ENCODE results near the gene TSPOAP1.
A peak's percentile ranks its signal among the peaks of the same experiment; 100 is the strongest.

TSPOAP1 gene

GRCh38 chr17:58307468-58308172 lies 21.0 kb downstream of the TSPOAP1 start:
- TF ChIP-seq CTCF (IDR thresholded peaks at IDR 0.05) = no peak

DNA sequence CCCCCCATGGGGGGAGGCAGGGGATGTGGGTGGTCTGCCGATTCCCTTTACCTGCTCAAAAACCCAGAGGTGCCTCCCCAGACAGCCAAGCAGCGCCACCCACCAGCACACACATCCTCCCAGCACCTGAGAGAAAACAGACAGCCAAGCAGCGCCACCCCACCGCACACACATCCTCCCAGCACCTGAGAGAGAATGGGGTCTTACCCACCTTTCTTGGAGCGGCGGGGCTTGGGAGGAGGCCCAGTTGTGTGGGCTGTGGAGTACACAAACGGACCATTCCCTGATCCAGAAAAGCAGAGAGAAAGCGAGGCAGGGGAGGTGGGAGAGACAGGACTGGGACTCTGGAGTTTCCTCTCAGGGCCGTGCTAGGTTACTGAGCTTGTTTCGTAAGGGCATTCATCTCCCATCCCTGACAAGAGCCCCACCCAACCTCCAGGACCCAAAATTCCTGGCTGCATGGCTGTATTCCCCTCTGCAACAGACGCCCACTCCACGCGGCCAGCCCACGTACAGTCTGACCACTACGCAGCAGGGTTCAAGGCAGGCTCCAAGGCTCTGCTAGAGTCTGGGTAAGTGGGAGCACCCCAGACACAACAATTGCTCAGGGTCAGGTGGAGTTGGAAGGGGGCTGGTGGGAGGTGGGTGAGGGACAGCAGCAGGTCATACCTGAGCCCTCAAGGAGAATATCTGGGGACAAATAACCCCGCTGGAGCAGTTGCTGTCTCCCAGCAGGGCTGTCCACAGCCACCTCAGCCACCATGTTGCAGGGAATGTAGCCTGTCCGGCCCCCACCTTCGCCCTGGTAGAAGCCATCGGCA lies 22.3 kb downstream of the TSPOAP1 start:
- Histone ChIP-seq H3K9me3 (no peaks in the 10 kb centered on the region), H3K27me3 (no peaks in the 10 kb centered on the region), H3K4me1 (no peaks in the 10 kb centered on the region), H3K27ac (no peak overlapping the region), H3K4me3 (no peak overlapping the region), H3K36me3 (peaks cover 0 to 70% (median 15%) of the 10 kb centered on the region in 3 donors)
- intact Hi-C loops (cut with DNase I; ENCODE audit: low total_unique reads) = no loop called here
- no peak for TF ChIP-seq CTCF (IDR thresholded peaks at IDR 0.05)
- DNase-seq = peak in 1 of 2 donors; percentile 9

More at GRCh38 chr17:58307468-58308172, 21.0 kb downstream of the TSPOAP1 start:
- Histone ChIP-seq H3K27ac (no peak overlapping the region), H3K9me3 (no peaks in the 10 kb centered on the region), H3K36me3 (peaks cover 0 to 70% (median 4%) of the 10 kb centered on the region in 3 donors), H3K27me3 (no peaks in the 10 kb centered on the region), H3K4me1 (no peaks in the 10 kb centered on the region), H3K4me3 (no peak overlapping the region)
- peak in 1 of 2 donors; percentile 16 for DNase-seq
- intact Hi-C loops (cut with DNase I; ENCODE audit: low total_unique reads) = no loop called here

- Histone ChIP-seq H3K27ac (no peak overlapping the region), H3K4me3 (no peak overlapping the region), H3K9me3 (no peaks in the 10 kb centered on the region), H3K36me3 (peaks cover 0 to 64% (median 15%) of the 10 kb centered on the region in 3 donors), H3K4me1 (no peaks in the 10 kb centered on the region), H3K27me3 (no peaks in the 10 kb centered on the region)
- DNase-seq = peak in 1 of 2 donors; percentile 11
- intact Hi-C loops (cut with DNase I; ENCODE audit: low total_unique reads) = no loop called here
- TF ChIP-seq CTCF (IDR thresholded peaks at IDR 0.05) = no peak
These were observed 23.0 kb downstream of the TSPOAP1 start for GRCh38 chr17:58305626-58306025.

DNA sequence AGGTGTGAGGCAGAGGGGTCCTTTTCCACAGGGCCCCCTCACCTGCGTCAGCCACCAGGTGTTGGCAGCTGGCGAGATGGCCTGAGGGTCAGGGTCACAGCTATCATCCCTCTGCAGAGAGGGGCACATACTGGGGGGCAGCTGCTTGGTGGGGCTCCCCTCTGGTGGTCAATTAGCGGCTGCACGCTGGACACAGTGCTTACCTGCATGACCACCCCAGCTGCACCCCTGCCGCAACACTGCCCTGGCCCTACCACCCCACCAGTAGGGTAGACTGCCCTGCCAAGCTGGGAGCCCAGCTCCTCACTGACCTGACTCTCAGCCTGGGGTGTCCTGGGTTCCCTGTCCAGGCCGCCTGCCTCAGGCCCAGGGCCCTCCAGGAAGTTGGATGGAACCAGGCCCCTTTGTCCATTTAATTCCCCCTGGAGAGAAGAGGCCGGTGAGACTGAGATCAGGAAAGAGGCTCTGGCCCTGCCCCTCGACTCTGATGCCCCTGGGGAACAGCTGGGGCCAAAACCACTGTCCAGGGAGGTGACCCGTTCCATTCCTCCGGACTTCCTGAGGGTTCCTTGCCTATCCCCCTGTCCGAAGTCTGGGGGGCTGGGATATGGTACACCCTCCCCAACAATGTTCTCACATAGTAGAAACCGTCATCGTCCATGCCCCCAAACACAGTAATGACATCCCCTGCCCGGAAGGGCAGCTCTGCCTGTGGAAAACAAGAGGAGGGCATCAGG lies 23.7 kb downstream of the TSPOAP1 start:
- Histone ChIP-seq H3K27ac (no peak overlapping the region), H3K27me3 (no peaks in the 10 kb centered on the region), H3K4me1 (no peaks in the 10 kb centered on the region), H3K36me3 (peaks cover 0 to 58% (median 15%) of the 10 kb centered on the region in 3 donors), H3K9me3 (no peaks in the 10 kb centered on the region), H3K4me3 (no peak overlapping the region)
- DNase-seq = peak in 1 of 2 donors; percentile 16
- TF ChIP-seq CTCF (IDR thresholded peaks at IDR 0.05) = no peak
- intact Hi-C loops (cut with DNase I; ENCODE audit: low total_unique reads) = no loop called here

GRCh38 chr17:58303971-58304749 lies 24.4 kb downstream of the TSPOAP1 start:
- H3K27ac ChIP-seq = no peak overlapping the region
- TF ChIP-seq CTCF (IDR thresholded peaks at IDR 0.05) = peak; percentile 35 to 51
- no peaks in the 10 kb centered on the region for H3K27me3 ChIP-seq
- H3K4me3 ChIP-seq = no peak overlapping the region
- H3K9me3 ChIP-seq = no peaks in the 10 kb centered on the region
- peak in 1 of 2 donors; percentile 18 for DNase-seq
- intact Hi-C loops (cut with DNase I; ENCODE audit: low total_unique reads) = no loop called here
- no peaks in the 10 kb centered on the region for H3K4me1 ChIP-seq
- H3K36me3 ChIP-seq = peaks cover 0 to 51% (median 15%) of the 10 kb centered on the region in 3 donors
